Measurements from ENCODE around the gene DDAH1.

Gene DDAH1

DNA sequence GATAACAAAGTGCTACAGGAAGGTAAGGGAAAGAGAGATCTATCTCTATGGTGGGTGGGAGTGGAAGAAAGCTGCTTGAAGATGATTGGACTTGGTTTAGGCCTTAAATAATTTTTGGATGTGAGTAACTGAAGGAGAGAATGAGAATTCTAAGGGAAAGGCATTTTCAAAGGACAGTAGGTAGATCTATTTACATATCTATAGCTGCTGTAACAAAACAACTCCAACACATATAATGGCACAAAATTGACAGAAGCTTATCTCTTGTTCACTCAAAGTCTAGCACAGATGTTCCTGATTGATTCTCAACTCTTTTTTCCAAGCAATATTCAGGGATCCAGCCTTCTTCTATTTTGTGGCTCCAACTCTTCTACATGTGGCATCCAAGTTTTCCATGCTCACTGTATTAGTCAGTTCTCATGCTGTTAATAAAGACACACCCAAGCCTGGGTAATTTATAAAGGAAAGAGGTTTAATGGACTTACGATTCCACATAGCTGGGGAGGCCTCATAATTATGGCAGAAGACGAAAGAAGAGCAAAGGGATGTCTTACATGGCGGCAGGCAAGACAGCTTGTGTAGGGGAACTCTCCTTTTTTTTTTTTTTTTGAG, 3.1 kb upstream of the DDAH1 start:
- no peak for DNase-seq

DNA sequence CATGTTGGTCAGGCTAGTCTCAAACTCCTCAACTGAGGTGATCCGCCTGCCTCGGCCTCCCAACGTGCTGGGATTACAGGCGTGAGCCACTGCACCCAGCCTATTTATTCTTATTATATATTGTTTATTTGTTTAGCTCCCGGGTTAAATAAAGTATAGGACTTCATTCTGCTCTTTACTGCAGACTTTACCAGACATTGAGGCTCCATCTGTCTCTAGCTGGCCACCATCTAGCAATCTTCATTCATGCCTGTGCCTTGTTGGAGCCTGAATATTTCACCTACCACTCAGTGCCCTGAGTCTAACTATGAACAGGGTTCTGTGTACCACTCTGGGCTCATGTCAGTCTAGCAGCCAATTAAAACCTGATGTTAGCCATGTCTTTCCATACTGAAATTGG, 2.1 kb upstream of the DDAH1 start:
- DNase-seq: no peak

DNA sequence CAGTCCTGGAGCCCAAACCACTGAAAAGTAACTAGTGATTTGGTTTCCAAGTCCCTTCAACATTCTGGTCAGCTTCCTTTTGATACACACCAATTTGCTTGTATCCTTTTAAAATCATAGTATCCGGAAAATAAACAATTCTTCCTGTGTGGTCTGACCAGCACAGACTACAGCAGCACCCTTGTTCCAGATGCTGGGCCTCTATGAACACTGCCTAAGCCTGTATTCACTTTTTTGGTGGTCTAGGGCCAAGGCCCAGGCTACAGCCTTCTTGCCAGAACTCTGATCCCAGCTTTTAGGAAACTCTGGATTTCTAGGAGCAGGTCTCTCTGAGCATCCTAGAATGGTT, 801 bp upstream of the DDAH1 start:
- DNase-seq: no peak

DNA sequence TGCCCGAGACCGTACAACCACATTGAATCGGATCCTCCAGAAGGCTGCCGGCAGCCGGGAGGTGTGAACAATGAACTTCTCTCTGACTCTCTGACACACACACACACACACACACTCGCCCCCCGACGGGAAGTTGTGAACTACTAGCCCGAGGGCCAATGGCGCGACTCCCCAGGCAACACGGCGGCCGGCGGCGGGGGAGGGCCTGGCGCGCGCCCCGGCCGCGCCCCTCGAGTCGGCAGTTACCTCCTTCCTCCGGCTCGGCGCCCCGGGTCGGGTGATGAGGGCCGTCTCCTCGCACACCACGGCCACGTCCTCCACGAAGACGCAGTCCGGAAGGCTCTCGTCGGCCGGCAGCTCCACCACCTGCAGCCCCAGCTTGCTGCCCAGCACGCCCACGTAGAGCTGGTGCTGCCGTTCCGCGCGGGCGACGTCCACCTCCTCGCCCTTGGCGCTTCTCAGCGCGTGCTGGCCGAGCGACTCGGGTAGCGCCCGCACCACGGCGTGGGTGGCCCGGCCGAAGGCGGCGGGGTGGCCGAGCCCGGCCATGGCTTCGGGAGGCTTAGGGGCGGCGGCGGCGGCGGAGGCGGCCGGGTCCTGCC, 361 bp downstream of the DDAH1 start:
- DNase-seq: no peak

DNA sequence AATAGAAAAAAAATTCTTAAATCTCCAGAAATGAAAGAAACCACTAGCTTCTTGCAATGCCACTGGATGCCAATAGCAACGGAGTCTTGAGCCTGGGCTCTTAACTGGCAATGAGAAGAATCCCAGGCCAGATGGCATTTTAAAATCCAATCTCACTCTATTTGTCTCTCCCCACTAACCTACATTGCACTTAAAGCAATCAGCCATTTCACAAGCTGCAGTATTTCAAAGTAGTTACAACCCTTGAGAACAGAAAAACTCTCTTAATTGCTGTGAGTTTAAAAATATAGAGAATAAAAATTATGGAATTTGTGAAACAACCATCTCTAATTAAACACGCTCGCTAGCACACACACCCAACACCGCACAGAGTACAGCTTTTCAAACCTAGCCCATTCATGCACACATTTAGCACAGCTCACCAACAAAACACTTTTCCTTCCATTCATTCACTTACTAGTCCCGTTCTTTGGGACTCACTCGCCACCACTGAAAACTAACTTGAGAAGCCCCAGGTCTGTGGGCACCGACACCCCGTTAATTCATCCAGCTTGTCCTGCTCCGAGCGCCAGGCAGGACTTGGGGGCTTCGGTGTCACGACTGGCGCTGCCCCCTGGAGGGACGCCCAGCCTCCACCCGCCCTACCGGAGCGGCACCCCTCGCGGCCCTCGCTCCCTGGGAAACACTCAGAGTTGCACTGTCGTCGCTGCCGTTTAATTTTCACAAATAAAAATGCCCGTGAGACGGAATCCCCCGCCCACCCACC, 1.0 kb downstream of the DDAH1 start:
- DNase-seq: no peak

DNA sequence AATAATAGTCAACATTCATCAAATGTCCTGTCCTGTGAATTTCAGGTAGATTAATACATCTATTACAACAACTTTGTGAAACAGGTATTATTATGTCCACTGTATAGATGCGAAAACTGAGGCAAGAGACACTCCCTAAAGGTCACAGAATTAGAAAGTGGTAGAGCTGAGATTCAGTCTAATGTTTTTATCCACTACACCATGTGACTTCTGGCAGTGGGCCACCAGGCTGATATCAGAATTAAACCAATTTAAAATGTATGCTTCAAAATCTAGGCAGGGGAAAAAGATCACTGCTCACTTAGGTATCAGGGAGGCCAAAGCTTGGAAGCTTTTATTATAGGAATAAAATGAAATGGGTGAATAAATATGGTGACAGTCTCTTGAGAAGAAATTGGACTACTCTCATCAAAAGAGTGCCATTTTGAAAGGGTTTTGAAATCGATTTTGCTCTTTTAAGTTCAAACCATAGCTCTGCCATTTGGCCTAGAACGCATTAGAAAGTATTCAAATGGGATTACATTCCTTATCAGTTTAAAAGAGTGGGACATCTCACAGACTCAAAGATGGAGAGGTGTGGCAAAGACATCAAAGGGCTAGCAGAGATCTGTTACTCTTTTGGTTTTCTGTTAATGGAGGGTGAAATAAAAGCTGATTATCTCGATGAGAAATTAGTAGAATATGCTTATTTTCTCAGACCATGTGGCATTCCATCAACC, 1.9 kb downstream of the DDAH1 start:
- DNase-seq: no peak

DNA sequence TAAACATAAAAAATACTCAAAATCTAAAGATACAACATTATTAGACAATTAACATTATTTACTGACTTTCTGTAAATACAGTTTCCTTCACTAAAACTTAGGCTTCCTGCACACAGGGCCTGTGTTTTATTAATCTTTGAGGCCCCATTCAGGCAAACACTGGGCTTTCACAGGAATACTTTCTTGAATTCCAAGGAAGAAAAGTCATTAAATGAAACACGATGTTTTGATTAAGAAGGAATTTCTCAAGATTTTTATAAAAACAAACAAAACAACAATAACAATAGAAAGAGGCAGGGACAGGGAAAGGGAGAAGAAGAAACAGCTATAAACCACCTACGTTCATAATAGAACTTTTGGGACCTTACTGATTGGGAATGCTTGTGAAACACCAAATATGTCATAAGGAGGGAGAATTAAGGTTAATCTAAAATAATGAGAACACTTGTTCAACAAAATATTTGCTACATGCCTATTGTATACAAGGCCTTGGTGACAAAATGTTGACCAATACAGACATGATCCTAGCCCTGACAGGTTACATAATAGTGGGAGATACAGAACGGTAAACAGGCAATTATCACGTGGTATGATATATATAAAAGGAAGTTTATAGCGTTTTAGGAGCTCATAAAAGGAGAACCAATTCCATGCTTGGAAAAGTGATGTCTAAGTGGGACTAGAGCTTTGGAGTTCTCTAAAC, 3.6 kb downstream of the DDAH1 start:
- DNase-seq: no peak

DNA sequence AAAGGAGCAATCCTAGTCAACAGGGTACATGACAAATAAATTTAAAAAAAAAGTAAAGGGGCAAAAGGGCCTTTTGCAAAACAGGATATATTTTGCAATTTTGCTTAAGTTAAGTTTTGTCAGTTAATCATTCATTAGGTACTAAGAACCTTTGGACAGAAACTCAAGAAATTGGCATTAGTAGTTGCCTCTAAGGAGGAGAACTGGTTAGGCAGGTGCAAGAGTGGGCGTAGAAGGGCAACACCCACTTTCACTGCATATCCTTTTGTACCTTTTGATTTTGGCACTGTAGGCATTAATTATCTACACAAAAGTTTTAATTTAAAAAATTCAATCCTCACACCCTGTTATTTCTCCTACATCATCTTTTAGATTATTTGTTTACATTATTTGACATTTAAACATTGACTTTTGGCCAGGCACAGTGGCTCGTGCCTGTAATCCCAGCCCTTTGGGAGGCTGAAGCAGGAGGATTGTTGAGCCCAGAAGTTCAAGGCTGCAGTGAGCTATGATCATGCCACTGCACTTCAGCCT, 4.3 kb downstream of the DDAH1 start:
- DNase-seq: no peak

DNA sequence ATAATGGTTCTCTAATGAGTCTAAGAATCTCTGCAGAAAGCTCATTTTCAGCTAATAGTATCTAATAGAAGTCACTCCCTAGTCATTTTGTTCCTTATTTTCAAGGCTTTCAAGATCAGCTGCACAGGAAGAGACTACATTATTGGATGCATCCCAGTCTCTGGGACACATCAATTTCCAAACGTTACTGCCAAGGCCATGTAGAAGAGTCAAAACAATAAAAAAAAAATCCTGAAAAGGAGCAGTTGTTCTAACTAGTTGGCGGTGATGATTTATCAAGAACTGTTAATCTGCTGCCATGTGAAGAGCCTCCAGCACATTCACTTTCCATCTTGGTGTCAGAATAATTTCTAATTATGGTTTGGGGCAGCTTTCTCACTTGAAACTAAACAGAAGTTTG, 5.7 kb downstream of the DDAH1 start:
- no peak for DNase-seq

DNA sequence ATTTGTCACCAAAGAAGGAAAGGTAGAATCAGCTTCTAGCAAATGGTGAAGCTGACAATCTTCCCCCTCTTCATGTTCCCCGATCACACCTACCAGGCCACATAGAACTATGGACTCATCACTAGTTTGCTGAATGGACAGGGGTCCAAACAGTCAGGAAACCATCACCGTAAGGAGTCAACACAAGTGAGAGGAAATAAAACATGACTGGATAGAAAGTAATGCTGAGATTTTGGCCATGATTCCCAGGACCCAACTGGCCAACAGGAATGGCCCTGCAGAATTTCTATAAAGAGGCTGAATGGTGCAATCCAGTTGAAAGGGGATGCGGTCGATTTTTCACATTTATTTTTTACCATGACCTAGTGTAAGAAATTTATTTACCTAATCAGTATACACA, 10.7 kb downstream of the DDAH1 start:
- DNase-seq: no peak

DNA sequence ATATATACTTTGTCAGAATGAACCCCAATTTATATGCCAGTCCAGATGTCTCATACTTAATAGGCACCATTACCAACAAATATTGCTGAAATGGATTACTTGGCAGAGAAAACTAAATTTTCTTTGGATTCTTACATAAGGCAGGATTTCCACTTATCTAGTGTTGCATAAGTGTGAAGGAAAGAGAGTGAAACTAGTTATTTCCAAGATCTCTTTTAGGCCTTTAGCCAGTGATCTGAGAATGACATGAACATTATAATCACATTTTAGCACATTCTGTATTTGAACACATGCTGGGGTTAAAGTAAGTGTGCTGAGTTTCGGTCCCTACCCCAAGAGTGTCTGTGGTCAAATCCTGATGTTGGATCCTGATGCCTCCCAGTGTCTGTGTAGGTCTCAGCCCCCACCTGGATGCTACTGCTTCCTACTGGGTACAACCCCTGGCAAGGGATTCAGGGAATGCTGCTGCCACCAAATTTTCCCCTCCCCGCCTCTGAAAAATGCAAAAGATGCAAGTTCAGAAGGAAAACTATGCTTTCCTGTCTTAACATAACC, 11.2 kb downstream of the DDAH1 start:
- DNase-seq: no peak

DNA sequence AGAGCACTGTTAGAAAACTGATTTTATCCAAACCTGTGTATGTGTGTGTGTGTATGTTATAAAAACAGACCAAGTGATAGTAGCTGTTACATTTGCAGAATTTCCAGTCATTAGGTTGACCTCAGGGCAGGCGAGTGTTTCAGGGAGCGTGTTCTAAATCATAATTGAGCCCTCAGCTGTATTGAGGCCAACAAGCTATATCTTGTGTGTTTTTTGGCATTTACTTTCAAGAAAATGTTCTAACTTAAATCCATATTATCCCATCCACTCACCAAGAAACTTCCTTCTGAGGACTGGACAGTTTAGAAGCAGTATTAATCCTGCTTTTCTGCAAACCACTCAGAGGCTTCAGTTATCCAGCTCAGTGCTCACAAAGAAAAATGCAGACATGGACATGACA, 12.0 kb downstream of the DDAH1 start:
- no peak for DNase-seq

DNA sequence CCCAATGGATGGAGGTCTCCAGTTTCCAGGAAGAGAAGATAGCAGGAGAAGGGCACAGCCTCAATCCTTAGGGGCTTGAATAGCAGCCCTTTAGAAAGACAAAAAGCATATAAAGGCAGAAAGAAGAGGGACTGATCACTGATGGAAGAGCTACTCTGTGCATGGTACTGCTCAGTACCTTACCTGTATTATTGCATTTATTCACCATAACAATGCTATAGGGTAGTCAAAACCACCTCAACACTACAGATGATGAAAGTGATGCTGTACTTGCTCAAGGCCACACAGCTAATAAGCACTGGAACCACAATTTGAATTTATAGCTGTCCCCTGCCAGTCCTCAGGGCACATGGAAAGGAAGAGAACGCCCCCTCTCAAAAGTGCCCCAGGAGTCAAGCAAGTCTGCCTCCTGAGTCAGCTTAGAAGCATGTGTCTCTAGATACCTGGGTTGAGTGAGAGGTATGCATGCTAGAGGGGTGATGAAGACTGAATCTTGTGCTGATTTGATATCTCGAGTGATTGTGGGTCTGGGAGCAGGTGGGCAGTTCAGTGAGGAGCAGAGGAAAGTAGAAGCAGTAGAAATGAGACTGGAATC, 13.6 kb downstream of the DDAH1 start:
- DNase-seq: no peak

DNA sequence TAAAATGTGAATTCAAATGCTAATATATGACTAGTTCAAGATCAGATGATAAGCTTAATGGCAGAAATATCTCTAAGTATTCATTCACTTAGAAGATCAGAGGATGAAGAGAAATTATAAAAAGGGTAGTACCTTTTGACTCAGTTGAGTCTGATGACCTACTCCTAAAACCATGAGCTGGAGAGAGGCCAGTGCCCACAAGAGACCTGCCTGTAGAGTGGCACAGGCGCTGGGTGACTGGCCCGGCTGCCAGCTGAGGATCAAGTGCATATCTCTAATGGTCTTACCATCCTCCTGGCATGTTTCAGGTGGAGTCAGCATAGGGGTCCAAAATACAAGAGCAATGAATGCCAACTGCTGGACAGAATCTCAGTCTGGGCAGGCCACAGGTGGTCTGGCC, 14.1 kb downstream of the DDAH1 start:
- DNase-seq: no peak

DNA sequence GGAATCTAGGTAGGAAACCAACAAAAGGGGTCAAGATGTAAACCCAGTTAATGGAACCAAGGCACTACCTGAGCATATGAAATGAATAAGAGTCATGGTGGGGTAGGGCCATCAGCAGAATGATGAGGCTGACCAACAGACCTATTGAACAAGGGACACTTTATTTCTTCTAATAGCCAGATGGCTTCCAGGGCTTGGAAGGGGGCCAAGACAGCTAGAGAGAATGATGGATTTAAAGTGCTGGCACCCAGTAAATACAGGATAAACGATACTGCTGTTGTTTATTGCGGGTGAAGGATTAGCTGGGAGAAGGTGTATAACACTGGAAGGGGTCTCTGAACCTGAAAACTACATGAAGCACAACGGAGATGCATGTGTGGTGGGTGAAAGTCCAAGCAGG, 15.6 kb downstream of the DDAH1 start:
- no peak for DNase-seq

DNA sequence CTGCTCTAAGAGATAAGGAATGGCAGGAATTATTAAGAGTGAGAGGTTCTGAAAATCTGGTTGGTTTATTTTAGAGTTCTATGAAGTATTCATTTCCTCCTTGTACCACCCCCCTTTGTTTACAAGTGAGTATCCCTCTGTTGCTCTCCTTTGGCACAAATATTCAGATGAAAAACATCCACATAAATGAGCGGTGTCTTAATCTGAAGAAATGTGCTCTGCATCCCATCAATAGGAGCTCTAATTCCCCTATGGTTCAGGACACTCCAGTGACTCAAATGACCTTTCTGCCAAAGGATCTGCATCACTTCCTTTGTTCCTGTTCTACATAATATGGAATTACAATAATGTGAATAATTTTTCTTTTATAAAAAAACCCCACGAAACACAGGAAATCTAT, 16.6 kb downstream of the DDAH1 start:
- no peak for DNase-seq

DNA sequence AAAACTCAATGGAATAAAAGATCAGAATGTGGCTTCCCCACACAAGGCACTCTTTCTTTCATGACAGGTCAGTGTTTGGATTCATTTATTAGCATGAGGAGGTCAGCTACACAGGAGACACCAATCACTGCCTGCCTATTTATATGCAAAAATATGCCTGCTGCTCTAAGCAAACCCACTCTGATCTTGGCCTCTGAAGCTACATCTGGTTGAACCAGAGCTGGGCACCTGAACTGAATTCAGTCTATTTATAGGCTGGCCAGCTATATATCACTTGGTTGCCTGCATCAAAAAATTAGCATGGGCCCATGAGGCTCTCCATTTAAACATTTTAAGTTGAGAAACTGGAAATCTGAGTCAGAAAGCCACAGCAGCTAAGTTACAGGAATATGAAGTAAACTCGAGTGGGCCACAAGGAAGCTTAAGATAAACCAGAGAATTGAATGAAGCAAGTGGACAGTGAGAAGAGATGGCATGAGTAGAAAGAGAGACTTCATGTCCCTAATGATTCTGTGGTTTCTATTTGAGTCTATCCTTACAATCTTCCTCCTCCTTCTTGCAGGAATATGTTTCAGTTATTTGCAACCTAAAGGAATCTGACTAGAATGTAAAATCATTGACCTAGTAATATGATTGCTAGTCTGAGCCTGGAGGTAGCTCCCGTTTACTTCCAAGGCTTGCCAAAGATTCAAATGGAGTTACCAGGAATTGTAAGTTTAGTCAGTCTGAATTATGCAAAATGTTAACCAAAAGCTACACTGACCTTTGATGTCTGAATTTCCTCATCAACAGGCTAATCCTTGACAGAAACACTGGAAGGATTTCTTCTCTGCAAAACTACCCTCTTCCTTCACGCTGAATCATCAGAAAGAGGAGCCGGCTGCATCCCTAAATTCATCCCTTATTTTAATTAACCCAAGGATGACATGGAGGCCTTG, 17.7 kb downstream of the DDAH1 start:
- DNase-seq: no peak

DNA sequence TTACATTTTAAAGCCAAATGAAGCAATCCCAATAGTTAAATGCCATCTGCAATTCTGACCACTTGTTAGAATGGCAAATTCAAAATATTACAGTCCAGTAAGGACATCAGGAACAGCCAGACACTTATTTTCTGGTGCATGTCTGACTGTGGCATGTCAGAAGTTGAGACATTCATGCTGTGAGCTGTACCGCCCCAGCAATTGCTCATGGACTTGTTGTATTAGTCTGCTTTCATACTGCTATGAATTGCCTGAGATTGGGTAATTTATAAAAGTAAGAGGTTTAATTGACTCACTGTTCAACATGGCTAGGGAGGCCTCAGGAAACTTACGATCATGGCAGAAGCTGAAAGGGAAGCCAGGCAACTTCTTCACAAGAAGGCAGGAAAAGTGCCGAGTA, 19.1 kb downstream of the DDAH1 start:
- no peak for DNase-seq

DNA sequence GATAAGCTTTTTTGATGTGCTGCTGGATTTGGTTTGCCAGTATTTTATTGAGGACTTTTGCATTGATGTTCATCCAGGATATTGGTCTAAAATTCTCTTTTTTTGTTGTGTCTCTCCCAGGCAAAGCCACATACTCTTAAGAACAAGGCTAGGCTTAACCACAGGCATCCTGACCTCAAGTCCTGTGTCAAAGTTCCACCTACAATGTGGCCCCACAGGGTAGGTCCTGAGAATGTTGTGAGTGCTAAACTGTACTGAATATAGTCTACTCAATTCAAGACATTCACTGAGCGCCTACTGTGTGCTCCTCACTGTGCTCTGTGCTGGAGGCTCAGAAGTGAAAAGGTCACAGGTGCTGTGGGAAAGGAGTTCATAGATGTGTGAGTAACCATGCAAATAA, 20.6 kb downstream of the DDAH1 start:
- DNase-seq: no peak

DNA sequence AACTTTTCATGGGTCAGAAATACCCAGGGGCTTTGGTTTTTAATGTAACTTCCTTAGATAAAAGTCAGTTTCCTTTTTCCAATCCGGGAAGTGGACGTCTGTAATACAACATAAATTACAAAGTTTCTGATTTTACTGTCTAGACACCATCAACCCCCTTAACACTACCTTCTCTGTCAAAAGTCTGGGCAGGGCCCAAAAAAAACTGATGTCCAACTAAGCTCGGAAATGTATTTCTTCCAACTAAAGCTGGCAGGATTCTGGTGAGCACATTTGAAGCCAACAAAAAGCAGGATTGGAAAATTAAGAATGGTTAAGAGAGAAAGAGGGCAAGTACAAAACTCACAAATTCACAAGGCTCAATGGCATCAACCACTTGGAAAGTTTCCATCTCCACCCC, 24.3 kb downstream of the DDAH1 start:
- DNase-seq: no peak

DNA sequence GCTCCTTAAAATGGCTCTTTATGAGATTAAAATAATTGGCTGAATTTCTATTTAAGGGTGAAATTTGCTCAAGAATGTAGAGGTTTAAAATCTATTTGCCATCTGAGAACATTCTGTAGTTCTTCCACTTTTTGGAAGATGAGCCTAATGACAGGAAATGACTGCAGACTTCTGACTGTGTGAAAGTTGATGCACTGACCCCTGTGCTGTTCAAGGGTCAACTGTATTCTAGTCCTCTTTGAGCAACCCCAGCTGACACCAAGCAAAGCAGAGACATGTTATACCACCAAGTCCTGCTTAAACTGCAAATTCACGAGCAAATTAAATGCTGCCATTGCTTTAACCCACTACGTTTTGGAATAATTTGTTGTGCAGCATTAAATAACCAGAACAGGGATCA, 26.6 kb downstream of the DDAH1 start:
- no peak for DNase-seq

Data from activated effector memory CD4-positive, alpha-beta T cell treated with Interleukin-2 at 50 U/mL for 16 hours (primary cell).